ENCODE measurements around the gene SPACDR.

DNA sequence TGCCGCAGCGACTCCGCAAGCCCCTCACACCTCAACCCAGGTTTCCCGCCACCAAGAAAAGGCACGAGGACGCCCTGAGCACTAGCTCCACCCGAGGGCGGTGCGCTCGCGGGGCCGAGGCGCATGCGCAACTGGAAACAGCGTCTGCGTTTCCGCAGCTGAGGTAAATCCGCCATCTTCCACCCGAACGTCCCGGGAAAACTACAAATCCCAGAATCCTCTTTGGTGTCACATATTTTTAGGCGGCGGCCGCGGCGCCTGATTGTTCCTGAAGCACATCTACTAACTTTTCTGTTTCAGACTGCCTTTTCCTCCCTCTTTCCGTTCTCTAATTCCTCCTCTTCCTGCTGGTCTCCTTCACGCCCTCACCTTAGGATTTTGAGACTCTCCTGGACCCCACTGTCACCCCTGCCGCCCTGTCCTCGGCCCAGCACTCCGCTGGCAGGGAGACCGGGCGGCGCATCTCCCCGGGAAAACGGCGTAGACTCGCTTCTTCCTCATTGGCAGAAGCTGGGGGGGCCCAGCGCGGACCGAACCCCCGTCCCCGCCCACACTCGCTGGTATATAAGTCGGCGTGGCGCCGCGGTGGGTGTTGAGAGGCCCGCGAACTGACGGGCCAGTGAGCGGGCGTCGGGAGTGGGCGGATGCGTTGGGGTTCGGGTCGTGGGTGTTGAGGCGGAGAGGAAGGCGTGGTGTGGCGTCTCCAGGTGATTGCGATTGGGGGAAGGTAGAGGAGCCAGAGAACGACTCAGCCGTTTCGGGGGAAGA, 35.7 kb downstream of the SPACDR start, which contains the start of gene ZCWPW1:
- TF ChIP-seq, protein P1, sequence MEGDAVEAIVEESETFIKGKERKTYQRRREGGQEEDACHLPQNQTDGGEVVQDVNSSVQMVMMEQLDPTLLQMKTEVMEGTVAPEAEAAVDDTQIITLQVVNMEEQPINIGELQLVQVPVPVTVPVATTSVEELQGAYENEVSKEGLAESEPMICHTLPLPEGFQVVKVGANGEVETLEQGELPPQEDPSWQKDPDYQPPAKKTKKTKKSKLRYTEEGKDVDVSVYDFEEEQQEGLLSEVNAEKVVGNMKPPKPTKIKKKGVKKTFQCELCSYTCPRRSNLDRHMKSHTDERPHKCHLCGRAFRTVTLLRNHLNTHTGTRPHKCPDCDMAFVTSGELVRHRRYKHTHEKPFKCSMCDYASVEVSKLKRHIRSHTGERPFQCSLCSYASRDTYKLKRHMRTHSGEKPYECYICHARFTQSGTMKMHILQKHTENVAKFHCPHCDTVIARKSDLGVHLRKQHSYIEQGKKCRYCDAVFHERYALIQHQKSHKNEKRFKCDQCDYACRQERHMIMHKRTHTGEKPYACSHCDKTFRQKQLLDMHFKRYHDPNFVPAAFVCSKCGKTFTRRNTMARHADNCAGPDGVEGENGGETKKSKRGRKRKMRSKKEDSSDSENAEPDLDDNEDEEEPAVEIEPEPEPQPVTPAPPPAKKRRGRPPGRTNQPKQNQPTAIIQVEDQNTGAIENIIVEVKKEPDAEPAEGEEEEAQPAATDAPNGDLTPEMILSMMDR (conservative IDR thresholded peaks at IDR 0.05; ENCODE audit: low read depth in 2 of 2) = no peak
- TF ChIP-seq POLR2AphosphoS5 (IDR thresholded peaks at IDR 0.05; ENCODE audit: low read depth) = peak; percentile 100
- no peak for TF ChIP-seq NANOG (IDR thresholded peaks at IDR 0.05; ENCODE audit: borderline replicate concordance)
- TF ChIP-seq, protein P2, sequence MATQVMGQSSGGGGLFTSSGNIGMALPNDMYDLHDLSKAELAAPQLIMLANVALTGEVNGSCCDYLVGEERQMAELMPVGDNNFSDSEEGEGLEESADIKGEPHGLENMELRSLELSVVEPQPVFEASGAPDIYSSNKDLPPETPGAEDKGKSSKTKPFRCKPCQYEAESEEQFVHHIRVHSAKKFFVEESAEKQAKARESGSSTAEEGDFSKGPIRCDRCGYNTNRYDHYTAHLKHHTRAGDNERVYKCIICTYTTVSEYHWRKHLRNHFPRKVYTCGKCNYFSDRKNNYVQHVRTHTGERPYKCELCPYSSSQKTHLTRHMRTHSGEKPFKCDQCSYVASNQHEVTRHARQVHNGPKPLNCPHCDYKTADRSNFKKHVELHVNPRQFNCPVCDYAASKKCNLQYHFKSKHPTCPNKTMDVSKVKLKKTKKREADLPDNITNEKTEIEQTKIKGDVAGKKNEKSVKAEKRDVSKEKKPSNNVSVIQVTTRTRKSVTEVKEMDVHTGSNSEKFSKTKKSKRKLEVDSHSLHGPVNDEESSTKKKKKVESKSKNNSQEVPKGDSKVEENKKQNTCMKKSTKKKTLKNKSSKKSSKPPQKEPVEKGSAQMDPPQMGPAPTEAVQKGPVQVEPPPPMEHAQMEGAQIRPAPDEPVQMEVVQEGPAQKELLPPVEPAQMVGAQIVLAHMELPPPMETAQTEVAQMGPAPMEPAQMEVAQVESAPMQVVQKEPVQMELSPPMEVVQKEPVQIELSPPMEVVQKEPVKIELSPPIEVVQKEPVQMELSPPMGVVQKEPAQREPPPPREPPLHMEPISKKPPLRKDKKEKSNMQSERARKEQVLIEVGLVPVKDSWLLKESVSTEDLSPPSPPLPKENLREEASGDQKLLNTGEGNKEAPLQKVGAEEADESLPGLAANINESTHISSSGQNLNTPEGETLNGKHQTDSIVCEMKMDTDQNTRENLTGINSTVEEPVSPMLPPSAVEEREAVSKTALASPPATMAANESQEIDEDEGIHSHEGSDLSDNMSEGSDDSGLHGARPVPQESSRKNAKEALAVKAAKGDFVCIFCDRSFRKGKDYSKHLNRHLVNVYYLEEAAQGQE (IDR thresholded peaks at IDR 0.05; ENCODE audit: unreplicated experiment) = no peak
- TF ChIP-seq EZH2 (IDR thresholded peaks at IDR 0.05; ENCODE audit: low read depth, unreplicated experiment) = no peak
- TF ChIP-seq CREB1 (CRISPR knock-in tag; IDR thresholded peaks at IDR 0.05; ENCODE audit: low read depth) = peak; percentile 50
- no peak for TF ChIP-seq EZH2phosphoT487 (IDR thresholded peaks at IDR 0.05; ENCODE audit: unreplicated experiment)
- TF ChIP-seq, protein P3, sequence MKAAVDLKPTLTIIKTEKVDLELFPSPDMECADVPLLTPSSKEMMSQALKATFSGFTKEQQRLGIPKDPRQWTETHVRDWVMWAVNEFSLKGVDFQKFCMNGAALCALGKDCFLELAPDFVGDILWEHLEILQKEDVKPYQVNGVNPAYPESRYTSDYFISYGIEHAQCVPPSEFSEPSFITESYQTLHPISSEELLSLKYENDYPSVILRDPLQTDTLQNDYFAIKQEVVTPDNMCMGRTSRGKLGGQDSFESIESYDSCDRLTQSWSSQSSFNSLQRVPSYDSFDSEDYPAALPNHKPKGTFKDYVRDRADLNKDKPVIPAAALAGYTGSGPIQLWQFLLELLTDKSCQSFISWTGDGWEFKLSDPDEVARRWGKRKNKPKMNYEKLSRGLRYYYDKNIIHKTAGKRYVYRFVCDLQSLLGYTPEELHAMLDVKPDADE (IDR thresholded peaks at IDR 0.05) = peak; percentile 83
- no peak for TF ChIP-seq JUNB (IDR thresholded peaks at IDR 0.05; ENCODE audit: unreplicated experiment)
- TF ChIP-seq ZNF331 (CRISPR knock-in tag; IDR thresholded peaks at IDR 0.05; ENCODE audit: low read depth) = no peak

Data from GM23338 (cell line).